GM11168 (cell line): ENCODE measurements around the gene DERA.
"Not testable (repeated sequence)": the region's sequence is repeated elsewhere in the genome, so short reads cannot be mapped to it uniquely, and the experiment has no call there.

Experiments
- in situ Hi-C: fragments of 300-500 bp; cut with MboI; formaldehyde crosslinking; loops from one replicate; pipeline ENCODE4 v1.12.0; 2022; ENCODE audit warnings: low sequenced_read_pairs; ENCODE audit not compliant: unreplicated experiment

The DERA gene

DNA sequence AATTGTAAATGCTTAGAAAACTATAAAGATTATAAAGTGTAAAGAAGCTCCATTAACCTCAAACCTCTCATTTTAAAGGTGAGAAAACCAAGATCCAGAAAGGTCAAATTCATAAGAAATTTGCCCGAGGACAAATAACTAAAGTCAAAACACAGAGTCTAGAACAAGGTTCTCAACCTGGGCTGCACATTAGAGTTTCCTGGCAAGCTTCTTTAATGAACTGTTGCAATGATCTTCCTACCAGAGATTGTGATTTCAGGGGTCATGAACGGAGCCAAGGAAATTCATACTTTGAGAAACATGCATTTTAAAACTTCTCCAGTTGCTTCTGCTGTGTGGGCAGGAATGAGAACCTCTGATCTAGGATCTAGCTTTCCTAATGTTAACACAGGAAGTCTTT lies 86.8 kb downstream of the DERA start:
- in situ Hi-C loops, result no loop called here

DNA sequence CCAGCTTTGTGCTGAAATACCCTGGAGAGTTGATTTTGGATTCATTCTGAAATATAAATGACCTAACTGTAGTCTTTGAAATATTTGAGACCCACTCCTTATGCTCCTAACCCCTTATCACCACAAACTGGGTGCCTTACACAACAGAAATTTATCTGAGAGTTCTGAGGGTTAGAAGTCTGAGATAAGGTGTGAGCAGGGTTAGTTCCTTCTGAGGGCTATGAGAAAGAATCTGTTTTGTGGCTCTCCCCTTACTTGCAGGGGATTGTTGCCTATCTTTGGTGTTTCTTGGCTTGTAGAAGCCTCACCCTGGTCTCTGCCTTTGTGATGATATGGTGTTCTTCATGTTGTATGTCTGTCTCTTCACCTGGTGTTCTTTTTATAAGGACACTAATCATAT lies 91.7 kb downstream of the DERA start:
- in situ Hi-C loops, result no loop called here

DNA sequence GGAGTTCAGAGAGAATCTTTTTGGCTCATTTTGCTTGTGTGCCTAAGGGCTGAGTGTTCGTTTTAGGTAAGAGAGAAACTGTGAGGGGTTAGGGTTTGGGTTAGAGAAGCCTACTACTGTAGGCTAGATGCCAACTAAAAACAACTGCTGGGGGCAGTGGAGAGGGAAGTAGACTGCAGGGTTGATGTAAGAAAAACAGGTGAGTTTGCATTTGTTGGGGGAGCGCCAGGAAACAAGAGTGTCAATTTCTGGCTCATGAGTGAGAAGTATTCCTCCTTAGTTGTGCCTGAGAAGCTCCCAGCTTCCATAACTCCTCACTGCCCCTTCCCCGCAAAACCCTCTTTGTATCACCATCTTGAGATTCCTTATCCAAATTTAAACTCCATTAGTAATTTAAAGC lies 92.3 kb downstream of the DERA start:
- in situ Hi-C loops, result no loop called here

DNA sequence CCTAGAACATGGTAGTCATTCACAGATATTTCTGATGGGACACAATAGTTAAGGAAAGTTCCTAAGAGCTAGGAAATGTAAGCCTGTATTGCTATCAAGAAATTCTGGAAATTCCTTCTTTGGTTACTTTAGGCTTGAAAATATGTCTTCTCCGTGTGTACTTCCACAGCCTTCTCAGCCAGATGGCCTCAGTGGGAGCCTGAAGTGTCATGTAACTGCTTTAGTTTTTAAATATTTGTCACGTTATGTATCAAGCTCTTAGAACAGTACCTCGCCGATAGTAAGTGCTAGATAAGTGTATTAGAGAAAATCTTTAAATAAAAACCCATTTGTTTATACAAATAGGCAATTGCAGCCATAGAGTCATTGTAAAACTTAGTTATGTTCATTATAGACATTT lies 95.6 kb downstream of the DERA start:
- in situ Hi-C loops, result no loop called here

DNA sequence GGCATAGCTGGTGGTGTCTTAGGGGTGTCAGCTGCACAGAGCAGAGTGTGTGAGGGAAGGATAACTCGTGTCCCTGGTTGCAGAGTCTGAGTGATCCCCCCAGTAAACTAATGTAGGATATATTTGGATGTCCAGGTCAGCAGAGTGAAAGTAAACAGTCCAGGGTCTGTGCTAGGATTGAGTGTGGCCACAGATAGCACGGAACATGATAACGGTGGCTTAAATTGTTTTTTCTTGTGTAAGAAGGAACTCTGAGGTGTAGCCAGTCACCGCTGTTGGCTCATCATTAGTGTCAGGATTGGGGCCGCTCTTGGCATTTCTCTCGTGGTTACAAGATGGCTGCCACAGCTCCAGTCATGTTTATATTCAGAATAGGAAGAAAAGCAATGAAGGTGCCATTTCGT lies 97.3 kb downstream of the DERA start:
- in situ Hi-C loops, result no loop called here

DNA sequence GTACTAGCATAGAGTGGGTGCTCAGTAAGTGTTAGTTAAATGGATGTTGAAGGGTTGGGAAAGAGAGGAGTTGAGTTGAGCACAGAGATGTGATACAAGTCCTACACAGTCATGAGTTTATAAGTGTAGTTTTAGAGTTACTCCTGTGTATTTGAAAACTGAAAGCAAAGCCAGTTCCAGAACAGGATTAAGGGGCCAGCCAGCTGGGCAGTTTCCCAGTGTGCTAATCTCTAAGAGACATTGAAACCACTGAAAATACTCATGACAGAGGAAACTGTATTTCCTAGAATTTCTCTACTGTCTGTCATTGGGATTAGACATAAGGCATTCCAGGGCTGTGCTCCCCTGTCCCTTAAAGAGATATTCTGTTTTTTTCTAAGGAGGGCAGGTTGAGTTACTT lies 101.0 kb downstream of the DERA start:
- in situ Hi-C loops, result no loop called here

DNA sequence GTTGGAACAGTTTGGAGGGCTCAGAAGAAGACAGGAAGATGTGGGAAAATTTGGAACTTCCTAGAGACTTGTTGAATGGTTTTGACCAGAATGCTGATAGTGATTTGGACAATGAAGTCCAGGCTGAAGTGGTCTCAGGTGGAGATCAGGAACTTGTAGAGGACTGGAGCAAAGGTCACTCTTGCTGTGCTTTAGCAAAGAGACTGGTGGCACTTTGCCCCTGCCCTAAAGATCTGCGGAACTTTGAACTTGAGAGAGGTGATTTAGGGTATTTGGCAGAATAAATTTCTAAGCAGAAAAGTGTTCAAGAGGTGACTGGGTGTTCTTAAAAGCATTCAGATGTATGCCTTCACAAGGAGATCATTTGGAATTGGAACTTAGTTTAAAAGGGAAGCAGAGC lies 102.6 kb downstream of the DERA start:
- in situ Hi-C loops, result not testable (repeated sequence)

DNA sequence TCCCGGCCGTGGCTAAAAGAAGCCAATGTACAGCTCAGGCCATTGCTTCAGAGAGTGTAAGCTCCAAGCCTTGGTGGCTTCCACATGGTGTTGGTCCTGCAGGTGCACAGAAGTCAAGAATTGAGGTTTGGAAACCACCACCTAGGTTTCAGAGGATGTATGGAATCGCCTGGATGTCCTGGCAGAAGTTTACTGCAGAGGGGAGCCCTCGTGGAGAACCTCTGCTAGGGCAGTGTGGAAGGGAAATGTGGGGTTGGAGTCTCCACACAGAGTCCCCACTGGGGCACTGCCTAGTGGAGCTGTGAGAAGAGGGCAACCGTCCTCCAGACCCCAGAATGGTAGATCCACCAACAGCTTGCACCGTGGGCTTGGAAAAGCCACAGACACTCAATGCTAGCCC lies 103.3 kb downstream of the DERA start:
- in situ Hi-C loops, result not testable (repeated sequence)

DNA sequence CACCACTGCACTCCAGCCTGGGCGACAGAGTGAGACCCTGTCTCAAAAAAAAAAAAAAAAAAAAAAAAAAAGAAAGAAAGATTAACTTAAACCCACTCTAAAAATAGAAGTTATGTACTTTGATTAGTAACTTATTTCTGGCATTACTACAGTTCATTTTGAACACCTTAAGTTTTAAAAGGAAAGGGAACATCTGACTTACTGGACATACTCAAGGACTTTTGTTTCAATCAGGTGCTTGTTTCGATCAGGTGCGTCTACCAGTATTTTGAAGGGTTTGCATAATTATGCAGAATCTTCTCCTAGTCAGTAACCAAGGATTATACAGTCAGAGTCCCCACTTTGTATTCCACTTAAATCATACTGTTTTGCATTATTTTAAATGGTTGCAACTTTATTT lies 105.6 kb downstream of the DERA start:
- in situ Hi-C loops, result no loop called here

DNA sequence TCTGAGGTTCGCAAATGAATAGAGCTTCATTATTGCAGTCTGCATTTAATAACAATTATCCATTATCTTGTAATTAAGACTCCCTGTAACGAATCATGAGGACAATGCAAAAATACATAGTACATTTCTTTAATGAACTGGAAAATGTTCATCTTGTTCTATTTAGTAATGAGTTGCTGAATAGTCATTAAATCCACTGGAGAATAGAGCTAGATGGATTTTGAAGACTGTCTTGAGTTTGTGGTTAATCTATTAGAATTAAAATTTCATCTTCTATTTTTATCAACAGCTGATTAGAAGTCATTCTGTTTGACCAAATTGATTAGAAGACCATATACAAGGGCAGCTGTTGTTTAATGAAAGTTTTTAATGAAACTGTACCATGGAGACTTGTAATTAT lies 107.2 kb downstream of the DERA start:
- in situ Hi-C loops, result no loop called here

DNA sequence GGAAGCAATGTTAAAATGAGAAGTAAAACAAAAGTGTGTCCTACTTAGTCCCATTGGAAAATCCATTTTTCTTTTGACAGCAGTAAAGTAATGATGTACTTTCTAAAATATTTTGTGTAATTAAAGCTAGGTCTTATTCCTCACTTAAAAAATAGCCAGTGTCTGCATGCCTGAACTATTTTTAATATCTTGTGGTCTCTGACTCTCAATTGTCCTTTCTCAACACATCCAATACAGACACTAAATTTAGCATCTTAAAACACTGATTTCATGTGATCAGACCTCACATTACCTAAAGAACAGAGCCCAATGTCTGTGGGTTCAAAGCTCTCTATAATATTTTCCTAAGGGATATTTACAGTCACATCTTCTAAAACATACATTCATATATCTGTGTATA lies 108.0 kb downstream of the DERA start:
- in situ Hi-C loops, result no loop called here

DNA sequence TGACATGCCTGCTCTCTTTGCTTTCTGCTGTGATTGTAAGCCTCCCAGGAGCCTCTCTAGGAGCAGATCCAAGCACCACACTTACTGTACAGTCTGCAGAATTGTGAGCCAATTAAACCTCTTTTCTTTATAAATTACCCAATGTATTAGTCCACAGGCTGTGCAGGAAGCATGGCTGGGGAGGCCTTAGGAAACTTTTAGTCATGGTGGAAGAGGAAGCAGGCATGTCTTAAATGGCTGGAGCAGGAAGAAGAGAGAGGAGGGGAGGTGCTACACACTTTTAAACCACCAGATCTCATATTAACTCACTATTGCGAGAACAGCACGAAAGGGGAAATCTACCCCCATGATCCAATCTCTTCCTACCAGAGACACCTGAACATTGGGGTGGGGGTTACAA lies 108.9 kb downstream of the DERA start:
- in situ Hi-C loops, result no loop called here

DNA sequence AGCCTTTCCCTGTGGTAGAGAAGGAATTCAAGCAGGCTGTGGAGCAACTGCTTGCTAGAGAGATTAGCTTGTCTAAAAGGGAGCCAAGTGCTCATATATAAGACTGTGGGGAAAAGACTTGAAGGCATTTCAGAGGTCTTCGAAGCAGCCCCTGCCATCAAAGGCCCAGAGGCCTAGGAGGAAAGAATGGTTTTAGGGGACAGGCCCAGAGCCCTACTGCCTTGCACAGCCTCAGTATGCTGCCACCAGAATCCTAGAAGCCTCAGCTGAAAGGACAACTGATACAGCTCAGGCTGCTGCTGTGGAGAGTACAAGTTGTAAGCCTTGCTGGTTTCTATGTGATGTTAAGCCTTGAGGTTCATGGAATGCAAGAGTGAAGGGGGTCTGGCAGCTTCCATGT lies 109.9 kb downstream of the DERA start:
- in situ Hi-C loops, result no loop called here

DNA sequence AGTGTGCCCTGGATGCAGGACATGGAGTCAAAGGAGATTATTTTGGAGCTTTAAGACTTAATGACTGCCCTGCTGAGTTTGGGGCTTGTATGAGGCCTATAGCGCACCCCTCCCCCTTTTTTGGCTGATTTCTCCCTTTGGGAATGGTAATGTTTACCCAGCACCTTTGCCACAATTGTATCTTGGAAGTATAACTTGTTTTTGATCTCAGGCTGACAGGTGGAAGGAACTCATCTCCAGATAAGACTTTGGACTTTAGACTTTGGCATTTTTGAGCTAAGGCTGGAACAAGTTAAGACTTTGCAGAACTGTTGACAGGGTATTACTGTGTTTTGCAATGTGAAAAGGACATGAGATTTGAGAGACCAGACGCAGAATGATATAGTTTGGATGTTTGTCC lies 110.5 kb downstream of the DERA start:
- in situ Hi-C loops, result no loop called here

DNA sequence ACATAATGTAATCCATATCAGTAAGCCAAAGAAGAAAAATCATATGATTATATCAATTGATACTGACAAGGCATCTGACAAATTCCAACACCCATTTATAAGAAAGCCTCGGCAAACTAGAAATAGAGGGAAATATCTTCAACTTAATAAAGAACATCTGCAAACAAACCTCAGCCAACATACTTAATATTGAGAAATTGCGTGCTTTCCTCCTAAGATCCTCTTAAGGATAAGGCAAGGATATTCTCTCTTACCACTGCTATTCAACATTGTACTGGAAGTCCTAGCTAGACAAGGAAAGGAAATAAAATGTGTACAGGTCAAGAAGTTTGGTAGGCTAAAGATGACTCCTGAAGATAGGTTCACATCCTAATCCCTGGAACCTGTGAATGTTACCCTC lies 115.9 kb downstream of the DERA start:
- in situ Hi-C loops, result no loop called here

DNA sequence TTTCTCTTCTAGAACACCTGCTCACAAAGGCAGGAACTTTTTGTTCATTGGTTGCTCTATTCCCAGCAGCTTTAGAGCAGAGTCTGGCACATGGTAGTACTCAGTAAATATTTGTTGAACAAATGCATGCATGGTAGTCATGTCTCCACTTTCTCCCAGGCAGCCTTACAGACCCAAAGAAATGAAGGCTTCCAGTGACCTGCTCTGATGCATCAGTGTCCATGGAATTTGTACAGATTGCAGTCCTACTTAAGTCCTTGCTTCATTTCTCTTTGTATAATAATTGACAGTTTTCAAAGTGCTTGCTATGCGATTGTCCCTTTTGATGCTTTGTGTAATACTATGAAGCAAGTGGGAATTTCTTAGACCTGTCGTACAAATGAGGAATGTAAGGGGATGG lies 119.6 kb downstream of the DERA start:
- in situ Hi-C loops, result no loop called here

DNA sequence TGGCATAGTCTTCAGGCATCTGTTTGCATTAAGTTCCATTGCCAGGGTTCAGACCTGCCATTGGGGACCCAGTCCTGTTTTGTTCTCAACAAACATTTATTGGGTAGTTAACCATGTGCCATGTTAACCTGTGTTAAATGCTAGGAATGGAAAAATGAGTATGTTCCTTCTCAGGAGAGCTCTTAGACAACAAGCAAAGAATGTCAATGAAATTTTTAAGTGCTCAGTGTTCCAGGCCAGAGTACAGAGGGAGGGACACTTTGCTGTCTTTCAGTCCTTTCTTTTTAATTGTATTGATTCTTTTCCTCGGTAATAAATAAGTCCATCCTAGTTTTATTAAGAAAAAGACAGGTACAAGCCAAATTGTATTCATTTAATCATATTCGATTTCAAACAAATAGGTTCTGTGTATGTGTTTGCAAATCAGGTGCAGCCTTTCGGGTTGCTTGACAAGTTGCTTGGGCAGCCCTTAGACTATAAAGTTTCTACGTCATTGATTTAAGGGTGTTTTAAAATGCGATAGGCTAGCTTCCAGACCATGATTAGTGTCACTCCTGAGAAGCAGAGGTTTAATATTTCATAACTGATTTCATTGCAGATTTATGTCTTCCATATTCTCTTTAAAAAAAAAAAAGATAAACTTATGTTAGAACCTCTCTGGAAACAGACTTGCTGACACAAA lies 123.1 kb downstream of the DERA start:
- in situ Hi-C loops, result no loop called here

DNA sequence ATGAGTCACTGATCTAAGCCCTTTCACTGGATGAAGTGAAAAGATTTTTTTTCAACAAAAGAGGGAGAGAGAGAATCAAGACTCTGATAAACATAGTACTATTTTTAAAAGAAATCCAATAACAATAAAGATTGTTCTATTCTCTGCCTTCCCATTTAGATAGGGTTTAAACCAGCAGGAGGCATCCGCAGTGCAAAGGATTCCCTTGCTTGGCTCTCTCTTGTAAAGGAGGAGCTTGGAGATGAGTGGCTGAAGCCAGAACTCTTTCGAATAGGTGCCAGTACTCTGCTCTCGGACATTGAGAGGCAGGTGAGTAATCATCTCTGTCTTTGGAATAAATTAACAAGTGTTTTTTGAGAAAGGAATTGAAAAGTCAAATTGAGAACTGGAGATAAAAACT lies 124.9 kb downstream of the DERA start:
- in situ Hi-C loops, result no loop called here

DNA sequence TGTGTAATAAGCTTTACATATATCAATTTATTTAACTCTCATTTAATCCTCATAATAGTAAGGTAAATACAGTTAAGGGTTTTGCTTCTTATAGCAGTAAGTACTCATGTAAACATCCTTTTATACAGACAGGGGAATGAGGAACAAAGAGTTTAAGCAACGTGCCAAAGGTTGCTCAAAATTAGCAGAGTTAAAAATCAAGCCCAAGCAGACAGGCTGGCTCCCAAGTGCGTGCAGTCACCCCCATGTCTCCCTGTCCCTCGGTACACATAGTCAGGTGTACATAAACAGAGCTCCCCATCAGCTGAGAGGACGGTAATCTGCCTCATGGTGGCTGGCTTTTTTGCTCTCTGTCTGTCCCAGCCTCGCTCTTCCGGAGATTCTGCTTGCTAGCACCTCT lies 126.4 kb downstream of the DERA start:
- in situ Hi-C loops, result no loop called here

DNA sequence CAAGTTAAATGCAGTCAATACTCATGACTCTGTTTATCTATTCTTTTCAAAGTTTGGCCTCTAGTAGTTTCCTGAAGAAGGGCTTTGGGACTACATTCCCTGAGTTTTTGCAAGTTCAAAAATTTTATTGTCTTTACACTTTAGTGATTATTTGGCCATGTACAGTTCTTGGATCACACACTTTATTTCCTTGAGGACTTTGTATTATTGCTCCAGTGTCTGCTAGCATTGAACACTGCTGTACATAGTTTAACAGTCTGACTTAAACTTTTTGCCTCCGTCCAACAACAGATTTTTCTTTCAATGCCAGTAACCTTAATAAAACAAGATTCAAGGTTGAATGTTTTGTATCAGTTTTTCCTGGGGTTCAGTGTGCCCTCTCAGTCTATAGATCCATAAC lies 132.3 kb downstream of the DERA start:
- in situ Hi-C loops, result no loop called here

DNA sequence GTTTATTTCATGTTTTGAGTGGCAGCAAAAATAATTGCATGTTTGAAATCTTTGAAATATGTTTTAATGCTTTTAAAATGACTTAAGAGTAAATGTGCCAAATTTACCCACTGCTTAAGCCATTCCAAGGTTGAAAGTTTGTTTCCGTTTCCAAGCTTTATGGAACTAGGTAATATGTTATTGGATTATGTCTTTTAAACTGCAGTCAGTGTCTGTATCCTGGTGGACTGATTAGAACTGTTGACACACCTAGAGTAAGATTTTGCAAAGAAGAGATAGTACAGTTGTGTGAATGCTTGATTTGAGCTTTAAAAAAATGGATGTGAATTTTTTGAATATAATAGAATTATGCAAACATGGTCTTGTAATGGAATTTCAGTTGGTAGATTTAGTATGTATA lies 135.1 kb downstream of the DERA start:
- in situ Hi-C loops, result no loop called here

DNA sequence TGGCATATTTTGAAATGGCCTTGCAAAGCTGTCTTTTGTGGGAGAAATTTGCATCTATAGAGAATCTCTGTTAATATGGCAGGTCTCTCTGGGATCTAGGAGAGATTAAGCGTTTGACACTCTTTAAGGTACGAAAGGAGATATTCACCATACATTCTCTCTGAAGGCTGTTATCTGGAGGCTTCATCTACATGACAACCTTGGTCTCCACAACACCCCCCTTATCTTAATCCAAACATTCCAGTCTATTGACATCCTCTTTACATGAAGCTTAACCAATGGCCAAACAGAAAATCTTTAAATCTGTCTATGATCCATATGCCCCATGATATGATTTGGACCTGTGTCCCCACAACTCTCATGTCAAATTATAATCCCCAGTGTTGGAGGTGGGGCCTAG lies 137.4 kb downstream of the DERA start:
- in situ Hi-C loops, result no loop called here

DNA sequence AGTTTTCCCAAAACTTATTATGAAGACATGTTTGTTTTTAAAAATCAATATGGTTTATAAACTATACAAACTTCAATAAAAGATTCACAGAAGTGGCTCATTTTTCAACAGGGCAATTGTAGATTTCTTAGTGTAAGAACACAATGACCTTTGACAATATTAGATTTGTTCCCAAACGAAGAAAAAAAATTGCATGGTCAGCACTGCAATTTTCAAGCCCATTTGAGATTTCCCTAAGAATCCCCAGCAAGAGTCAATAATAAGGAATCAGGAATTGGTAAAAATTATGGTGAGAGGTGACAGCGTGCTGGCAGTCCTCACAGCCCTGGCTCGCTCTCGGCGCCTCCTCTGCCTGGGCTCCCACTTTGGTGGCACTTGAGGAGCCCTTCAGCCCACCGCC lies 145.8 kb downstream of the DERA start:
- in situ Hi-C loops, result no loop called here
